GM18868 (cell line): ENCODE data around the gene OR5K3.

Source experiments
- ATAC-seq: cut with Tn5 transposase; IDR thresholded peaks from one replicate; pipeline ENCODE4 v1.9.1; 2021; ENCODE audit warnings: mild to moderate bottlenecking, moderate library complexity; ENCODE audit not compliant: unreplicated experiment

Gene OR5K3

GRCh38 chr3:98390366-98390765 lies at the start of gene OR5K3:
OR5K3 (plus strand) TSS chr3:98390666; CDS start chr3:98390666, 0 bp downstream.
- no peak for ATAC-seq

- no peak for ATAC-seq
Observed at GRCh38 chr3:98341758-98342157, 48.7 kb upstream of the OR5K3 start.

DNA sequence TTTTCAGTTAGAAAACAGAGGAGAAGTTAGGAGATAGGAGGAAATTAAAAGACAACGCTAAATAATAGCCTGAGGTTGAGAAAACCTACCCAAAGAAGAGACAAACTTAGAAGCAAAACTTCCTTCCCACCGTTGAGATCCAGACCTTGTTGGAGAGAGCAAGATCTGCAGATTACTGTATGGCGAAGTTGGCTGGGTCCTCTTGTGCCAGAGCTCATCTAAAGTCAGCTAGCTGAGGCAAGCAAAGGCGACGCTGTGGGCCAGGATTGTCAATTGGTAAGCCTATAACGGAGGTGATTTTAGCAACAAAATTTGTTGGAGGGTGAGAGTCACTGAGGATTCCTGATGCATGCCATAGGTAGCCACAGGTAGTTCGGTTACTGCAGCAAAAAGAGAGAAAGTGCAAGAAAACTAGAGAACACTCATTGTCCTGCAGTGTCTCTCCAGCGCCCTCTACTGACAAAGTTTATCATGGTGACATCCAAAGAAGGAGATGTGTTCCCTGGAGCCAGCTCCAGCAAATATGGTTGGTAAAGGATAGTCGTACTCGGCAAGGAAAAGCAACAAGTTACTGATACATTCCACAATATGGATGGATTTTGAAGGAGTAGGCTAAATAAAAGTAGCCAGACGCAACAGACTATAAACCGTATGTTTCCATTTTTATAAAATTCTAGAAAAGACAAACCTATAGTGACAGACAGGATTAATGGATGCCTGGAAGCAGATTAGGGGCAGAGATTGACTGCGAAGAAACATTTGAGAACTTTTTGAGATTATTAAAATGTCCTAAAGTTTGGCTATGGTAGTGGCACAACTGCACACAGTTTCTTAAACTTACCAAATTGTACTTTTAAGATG lies 46.6 kb upstream of the OR5K3 start:
- peak; percentile 79 for ATAC-seq

DNA sequence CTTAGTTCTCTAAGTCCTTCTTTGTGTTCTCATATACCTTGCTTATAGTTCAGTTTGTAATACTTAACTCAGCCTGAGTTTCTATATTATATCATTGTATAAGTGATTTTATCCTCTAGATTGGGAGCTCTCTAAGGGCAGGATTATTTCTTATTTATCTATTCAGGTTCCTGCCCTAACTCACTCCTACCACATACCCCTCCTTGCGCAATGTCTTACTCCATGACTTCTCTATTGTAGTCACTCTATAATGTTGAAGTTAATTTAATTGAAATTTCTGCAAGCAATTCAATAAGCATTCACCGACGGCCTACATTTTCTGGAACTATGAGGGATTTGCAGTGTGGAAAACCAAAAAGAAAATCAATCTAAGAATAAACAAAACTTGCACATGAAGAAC lies 40.4 kb upstream of the OR5K3 start:
- ATAC-seq: no peak

DNA sequence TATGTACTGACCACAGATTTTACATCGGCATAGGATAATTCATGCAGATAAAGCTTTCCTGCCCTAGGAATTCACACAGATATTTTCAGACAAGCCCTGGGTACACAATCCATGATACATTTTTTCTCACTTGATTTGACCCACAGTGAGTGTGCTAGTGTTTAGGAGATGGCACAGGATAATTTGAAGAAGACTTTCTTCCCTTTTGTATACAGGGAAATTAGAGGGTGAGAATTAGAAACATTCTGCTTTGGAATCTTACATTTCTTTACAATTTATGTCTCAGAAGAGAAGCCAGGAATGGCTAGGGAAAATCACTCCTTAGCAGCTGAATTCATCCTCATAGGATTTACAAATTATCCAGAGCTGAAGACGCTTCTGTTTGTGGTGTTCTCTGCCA lies 36.9 kb upstream of the OR5K3 start, which contains the start of gene OR5K4:
OR5K4 (plus strand) TSS at position 301 of the 400 bp plus-strand sequence; CDS start at position 301, 0 bp downstream.
- no peak for ATAC-seq

DNA sequence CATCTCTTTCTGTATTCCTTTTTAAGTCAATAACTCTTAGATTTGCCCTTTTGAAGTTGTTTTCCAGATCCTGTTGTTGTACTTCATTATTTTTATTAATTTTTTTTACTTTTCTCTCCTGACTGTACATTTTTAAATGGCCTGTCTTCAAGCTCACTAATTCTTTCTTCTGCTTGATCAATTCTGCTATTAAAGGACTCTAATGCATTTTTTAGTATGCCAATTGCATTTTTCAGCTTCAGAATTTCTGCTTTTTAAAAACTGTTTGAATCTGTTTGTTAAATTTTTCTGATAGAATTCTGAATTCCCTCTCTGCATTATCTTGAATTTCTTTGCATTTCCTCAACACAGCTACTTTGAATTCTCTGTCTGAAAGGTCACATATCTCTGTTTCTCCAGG lies 31.2 kb upstream of the OR5K3 start:
- no peak for ATAC-seq

DNA sequence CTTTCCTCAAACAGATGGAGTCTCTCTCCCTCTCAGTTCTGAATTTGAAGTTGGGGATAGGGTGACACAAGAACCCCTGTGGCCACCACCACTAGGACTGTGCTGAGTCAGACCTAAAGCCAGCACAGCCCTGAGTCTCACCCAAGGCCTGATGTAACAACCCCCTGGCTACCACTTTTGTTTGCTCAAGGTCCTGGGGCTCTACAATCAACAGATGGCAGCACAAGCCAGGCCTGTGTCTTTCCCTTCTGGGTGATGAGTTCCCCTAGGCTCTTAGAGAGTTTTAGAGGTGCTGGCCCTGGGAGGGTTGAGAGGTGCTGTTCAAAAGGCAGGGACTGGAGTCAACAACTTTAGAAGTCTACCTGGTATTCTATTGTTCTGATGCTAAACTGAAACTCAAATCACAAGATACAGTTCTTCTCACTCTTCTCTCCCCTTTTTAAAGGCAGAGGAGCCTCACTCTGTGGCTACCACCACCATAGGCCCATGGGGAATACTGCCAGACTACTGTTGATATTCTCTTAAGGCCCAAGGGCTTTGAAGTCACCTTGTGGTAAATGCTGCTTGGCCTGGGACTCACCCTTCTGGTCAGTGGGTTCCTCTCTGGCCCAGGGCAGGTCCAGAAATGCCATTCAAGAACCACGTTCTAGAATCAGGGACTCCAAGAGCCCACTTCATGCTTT lies 30.3 kb upstream of the OR5K3 start:
- ATAC-seq: peak; percentile 91

DNA sequence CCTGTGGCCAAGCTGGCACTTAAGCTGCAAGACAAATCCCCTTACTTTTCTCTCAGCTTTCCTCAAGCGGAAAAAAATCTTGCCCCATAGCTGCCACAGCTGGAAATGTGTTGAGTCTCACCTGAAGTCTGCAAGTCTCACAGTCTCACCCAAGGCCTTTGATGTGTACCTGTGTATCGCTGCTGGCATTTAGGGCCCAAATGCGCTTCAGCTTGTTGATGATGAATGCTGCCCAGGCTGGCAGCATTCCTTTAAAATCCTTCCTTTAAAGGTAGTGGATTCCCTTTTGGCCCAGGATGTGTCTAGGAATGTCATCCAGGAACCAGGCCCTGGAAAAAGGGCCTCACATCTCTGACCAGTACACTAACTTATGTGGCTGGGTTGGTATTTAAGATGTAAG lies 29.8 kb upstream of the OR5K3 start:
- ATAC-seq: no peak

DNA sequence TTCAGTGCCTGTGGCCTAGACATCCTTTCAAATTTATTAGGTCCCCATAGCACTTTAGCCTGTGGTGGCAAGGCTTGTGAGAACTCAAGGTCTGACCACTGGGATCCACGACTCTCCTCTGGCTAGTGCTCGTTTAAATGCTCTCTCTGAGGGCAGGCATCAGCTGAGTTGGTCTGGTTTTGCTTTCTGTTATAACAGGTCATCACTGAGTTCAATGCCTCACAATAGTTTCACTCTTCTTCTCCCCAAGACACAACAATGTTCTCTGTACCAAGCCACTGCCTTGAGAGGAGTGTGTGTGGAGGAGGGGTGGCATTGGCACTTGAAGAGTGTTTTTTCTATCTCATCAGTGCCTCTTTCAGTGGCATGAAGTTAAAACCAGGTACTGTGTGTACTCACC lies 29.2 kb upstream of the OR5K3 start:
- ATAC-seq: peak; percentile 49

DNA sequence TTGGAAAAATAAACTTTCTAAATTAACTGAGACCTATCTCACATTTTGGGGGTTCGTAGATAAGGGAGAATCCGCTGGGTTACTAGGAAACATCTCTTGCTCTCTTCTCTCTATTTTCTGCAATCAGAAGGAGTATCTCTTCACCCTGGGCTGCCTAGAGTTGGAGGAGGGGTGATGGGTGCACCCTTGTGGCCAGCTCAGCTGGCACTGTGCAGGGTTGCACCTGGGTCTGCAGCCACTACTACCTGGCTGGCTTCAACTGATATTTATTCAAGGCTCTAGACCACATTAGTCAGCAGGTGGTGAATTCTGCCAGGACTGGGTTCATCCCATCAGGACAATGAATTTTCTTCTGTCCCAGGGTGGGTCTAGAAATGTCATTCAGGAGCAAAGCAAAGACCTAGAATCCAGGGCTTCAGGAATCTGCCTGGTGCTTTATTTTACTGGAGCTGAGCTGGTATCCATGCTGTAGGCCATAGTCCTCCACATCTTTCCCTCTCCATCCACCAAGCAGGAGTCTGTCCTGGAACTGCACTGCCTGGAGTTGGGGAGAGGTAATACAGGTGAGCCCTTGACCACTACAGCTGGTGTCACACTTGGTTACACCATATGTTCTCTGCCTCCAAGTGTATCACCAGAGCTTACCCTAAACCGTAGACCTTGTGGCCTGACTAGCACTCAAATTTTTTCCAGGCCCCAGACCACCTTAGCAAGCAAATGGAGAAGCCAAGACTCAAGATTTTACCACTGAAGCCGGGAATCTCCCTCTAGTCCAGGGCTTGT lies 22.8 kb upstream of the OR5K3 start:
- ATAC-seq: no peak

GRCh38 chr3:98371186-98371585 lies 19.3 kb upstream of the OR5K3 start:
- ATAC-seq: no peak

- ATAC-seq: no peak
Observed at GRCh38 chr3:98371853-98372252, 18.6 kb upstream of the OR5K3 start.

DNA sequence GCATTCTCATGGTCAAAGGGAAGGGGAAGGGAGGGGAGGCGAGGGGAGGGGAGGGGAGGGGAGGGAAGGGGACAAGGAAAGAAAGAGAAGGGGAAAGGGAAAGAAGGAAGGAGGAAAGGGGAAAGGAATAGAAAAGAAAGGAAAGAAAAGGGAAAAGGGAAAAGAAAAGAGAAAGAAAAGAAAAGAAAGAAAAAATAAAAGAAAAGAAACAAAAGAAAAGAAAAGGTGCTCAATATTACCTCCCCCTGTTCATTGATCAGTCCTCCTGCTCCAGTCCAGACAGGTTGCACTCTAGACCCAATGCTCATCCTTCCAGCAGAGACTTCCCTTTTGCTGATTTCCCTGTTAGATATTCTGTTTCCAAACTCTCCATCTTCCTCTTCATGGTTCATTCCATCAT lies 18.0 kb upstream of the OR5K3 start:
- no peak for ATAC-seq

GRCh38 chr3:98376631-98377030 lies 13.8 kb upstream of the OR5K3 start:
- ATAC-seq: no peak

- no peak for ATAC-seq
Observed at GRCh38 chr3:98388147-98388546, 2.3 kb upstream of the OR5K3 start.

DNA sequence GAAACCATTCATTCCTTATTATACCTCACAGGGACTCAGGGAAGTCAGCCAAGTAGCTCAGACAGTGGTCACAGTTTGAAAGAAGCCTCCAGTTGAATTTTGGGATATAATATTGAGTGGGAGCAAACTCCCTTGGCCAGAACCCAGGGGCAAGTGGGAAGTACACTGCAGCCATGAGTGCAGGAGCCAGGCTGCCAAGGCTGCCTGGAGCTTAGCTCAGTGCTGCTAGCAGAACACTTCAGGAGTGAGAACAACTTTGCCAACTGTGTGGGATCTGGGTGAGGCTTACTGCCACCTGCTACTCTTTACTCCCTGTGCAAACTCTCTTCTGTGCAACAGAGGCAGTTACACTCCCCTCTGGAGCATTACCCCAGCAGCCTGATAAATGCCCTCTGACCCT lies 4.6 kb downstream of the OR5K3 start:
- ATAC-seq: no peak

- peak; percentile 76 for ATAC-seq
Observed at GRCh38 chr3:98396482-98396881, 6.0 kb downstream of the OR5K3 start.

- ATAC-seq: no peak
Observed at GRCh38 chr3:98398513-98398912, 8.0 kb downstream of the OR5K3 start.

- ATAC-seq: no peak
Observed at GRCh38 chr3:98402507-98402906, 12.0 kb downstream of the OR5K3 start.

DNA sequence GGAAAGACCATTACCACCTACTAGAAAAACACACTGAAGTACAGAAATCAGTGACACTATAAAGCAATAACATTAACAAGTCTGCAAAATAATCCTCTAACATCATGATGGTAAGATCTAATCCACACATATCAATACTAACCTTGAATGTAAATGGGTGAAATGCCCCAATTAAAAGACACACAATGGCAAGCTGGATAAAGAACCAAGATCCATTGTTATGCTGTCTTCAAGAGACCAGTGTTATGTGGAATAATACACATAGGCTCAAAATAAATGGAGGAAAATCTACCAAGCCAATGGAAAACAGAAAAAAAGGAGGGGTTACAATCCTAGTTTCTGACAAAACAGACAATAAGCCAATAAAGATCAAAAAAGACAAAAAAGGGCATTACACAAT lies 13.5 kb downstream of the OR5K3 start:
- no peak for ATAC-seq

- no peak for ATAC-seq
Observed at GRCh38 chr3:98406034-98406433, 15.6 kb downstream of the OR5K3 start.
